CD4-positive, alpha-beta T cell treated with Interleukin-17A for 1 hour (primary cell): ENCODE data around the gene SERPINB11.
"Not testable (repeated sequence)": the region's sequence is repeated elsewhere in the genome, so short reads cannot be mapped to it uniquely, and the experiment has no call there.

Source experiments
- DNase-seq: peaks from one replicate; pipeline ENCODE4 v3.0.0-alpha.2; 2020

SERPINB11 gene

GRCh38 chr18:63730773-63731172, 28.0 kb downstream of the SERPINB11 start:
- DNase-seq = no peak

GRCh38 chr18:63731215-63731614, 28.5 kb downstream of the SERPINB11 start:
- DNase-seq = no peak

GRCh38 chr18:63736876-63737275, 34.1 kb downstream of the SERPINB11 start:
- no peak for DNase-seq

- DNase-seq = no peak
Measured at GRCh38 chr18:63741769-63742168, 39.0 kb downstream of the SERPINB11 start.

- no peak for DNase-seq
Measured at GRCh38 chr18:63747006-63747405, 44.2 kb downstream of the SERPINB11 start.

GRCh38 chr18:63749489-63749888, 46.7 kb downstream of the SERPINB11 start:
- DNase-seq = no peak

- DNase-seq = no peak
Measured at GRCh38 chr18:63752636-63753035, 49.9 kb downstream of the SERPINB11 start.

- DNase-seq = no peak
Measured at GRCh38 chr18:63753676-63754075, 50.9 kb downstream of the SERPINB11 start.

GRCh38 chr18:63757541-63757940, 54.8 kb downstream of the SERPINB11 start:
- no peak for DNase-seq

- DNase-seq = no peak
Measured at GRCh38 chr18:63758615-63759240, 56.0 kb downstream of the SERPINB11 start.

GRCh38 chr18:63759786-63760185, 57.0 kb downstream of the SERPINB11 start:
- not testable (repeated sequence) for DNase-seq

GRCh38 chr18:63762518-63762917, 59.8 kb downstream of the SERPINB11 start:
- no peak for DNase-seq

GRCh38 chr18:63763831-63764600, 61.3 kb downstream of the SERPINB11 start:
- DNase-seq = no peak

GRCh38 chr18:63765837-63766236, 63.1 kb downstream of the SERPINB11 start:
- DNase-seq = no peak
